Measurements from ENCODE around the gene GP1BB. TPM values are rescaled to one million over a fixed set of nuclear protein-coding genes. Genes with fewer than 3 reads are reported as not detected.

GP1BB gene
- total and polyA plus RNA-seq, 11 donors, result 1.4 to 52.2 (median 10.7) TPM; not detected in 3

GRCh38 chr22:19738664-19739447, 15.5 kb downstream of the GP1BB start:
- TF ChIP-seq POLR2A (IDR thresholded peaks at IDR 0.05), result no peak
- TF ChIP-seq CTCF (IDR thresholded peaks at IDR 0.05), result no peak
- intact Hi-C loops (cut with DNase I), result no loop called here
- ATAC-seq, result no peak
- Histone ChIP-seq H3K4me1 (peaks cover 0 to 15% (median 0%) of the 10 kb centered on the region in 12 donors), H3K4me3 (no peak overlapping the region), H3K36me3 (no peaks in the 10 kb centered on the region), H3K9me3 (no peaks in the 10 kb centered on the region), H3K27me3 (no peaks in the 10 kb centered on the region), H3K27ac (no peak overlapping the region)
- WGBS, 4 donors, result 70 to 79% (median 75%) methylated on average over 26 to 31 of the region's 31 CpGs
- DNase-seq, result no peak

- Histone ChIP-seq H3K4me1 (peaks cover 0 to 15% (median under 1%) of the 10 kb centered on the region in 12 donors), H3K27me3 (no peaks in the 10 kb centered on the region), H3K36me3 (no peaks in the 10 kb centered on the region), H3K4me3 (no peak overlapping the region), H3K9me3 (no peaks in the 10 kb centered on the region), H3K27ac (no peak overlapping the region)
- no peak for ATAC-seq
- intact Hi-C loops (cut with DNase I), result no loop called here
- WGBS, 4 donors, result 66 to 75% (median 72%) methylated on average over 6 to 16 of the region's 16 CpGs
- TF ChIP-seq CTCF (IDR thresholded peaks at IDR 0.05) (no peak), POLR2A (IDR thresholded peaks at IDR 0.05) (no peak)
- DNase-seq, result no peak
These were observed 16.1 kb downstream of the GP1BB start for GRCh38 chr22:19739448-19739895.

GRCh38 chr22:19739911-19740449, 16.6 kb downstream of the GP1BB start:
- Histone ChIP-seq H3K4me3 (no peak overlapping the region), H3K27me3 (no peaks in the 10 kb centered on the region), H3K36me3 (no peaks in the 10 kb centered on the region), H3K4me1 (peaks cover 0 to 21% (median 2%) of the 10 kb centered on the region in 12 donors), H3K27ac (no peak overlapping the region), H3K9me3 (no peaks in the 10 kb centered on the region)
- TF ChIP-seq CTCF (IDR thresholded peaks at IDR 0.05) (no peak), POLR2A (IDR thresholded peaks at IDR 0.05) (no peak)
- WGBS, 4 donors, result 82 to 95% (median 90%) methylated on average over 6 to 7 of the region's 7 CpGs
- intact Hi-C loops (cut with DNase I), result no loop called here
- ATAC-seq (no peak), DNase-seq (no peak)

- DNase-seq, result no peak
- H3K27me3 ChIP-seq, result no peaks in the 10 kb centered on the region
- TF ChIP-seq POLR2A (IDR thresholded peaks at IDR 0.05) (no peak), CTCF (IDR thresholded peaks at IDR 0.05) (no peak)
- intact Hi-C loops (cut with DNase I), result no loop called here
- no peaks in the 10 kb centered on the region for H3K9me3 ChIP-seq
- ATAC-seq, result no peak
- no peak overlapping the region for H3K27ac ChIP-seq
- H3K4me1 ChIP-seq, result peaks cover 0 to 27% (median 6%) of the 10 kb centered on the region in 12 donors
- no peaks in the 10 kb centered on the region for H3K36me3 ChIP-seq
- H3K4me3 ChIP-seq, result no peak overlapping the region
- WGBS, 4 donors, result 86 to 92% (median 88%) methylated on average over 4 to 15 of the region's 15 CpGs
These were observed 17.2 kb downstream of the GP1BB start for GRCh38 chr22:19740586-19740985.
